Measurements from ENCODE around the gene CAPRIN1. TPM values are rescaled to one million over a fixed set of nuclear protein-coding genes. Genes with fewer than 3 reads are reported as not detected.

The CAPRIN1 gene
- total and polyA plus RNA-seq, 2 of the 8 experiments (the other 6 are each of a cell fraction or from before 2014, with no cell fraction given), result 221 to 317 TPM

DNA sequence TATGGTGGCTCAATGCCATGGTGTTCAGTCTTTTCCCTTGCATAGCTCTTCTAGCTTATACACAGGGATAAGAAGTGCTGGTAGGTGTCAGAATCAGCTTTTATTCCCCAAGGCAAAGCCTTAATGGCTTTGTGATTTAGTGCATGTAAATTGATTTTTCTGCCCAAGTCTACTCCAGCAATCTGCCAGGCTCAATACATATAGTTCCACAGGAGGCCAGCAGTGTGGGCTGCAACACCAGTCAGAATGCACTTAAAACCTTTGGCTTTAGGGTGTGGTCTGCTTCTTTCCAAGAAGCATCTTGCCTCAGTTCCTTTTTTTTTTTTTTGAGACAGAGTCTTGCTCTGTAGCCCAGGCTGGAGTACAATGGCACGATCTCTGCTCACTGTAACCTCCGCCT, 14.5 kb upstream of the CAPRIN1 start:
- H3K23me2 ChIP-seq (ENCODE audit: low read depth, low read length), result no peaks in the 10 kb centered on the region
- no peaks in the 10 kb centered on the region for H3K36me3 ChIP-seq (ENCODE audit: control insufficient read depth in 2 of 4, insufficient read depth in 4 of 4, low read length in 3 of 4)
- no peak overlapping the region for H2BK12ac ChIP-seq (ENCODE audit: low read depth, low read length)
- H4K8ac ChIP-seq (ENCODE audit: extremely low read depth, insufficient read depth, low read length), result no peak overlapping the region
- ChIA-PET CTCF (ENCODE audit: partially characterized antibody) (interaction anchor here (0.7 kb wide), 1 partner anchor 28 kb away, joined by 3 read pairs; no protein-coding TSS in a partner anchor), POLR2A (ENCODE audit: partially characterized antibody) (interaction anchor here (1.2 kb wide), 2 partner anchors 8 to 42 kb away, joined by 3 to 4 read pairs; no protein-coding TSS in a partner anchor)
- H3K79me1 ChIP-seq (ENCODE audit: low read depth, low read length), result no peaks in the 10 kb centered on the region
- no peak overlapping the region for H2BK15ac ChIP-seq (ENCODE audit: low read length)
- no peak overlapping the region for H3K18ac ChIP-seq (ENCODE audit: extremely low read depth, low read length)
- no peak overlapping the region for H3K4me3 ChIP-seq (ENCODE audit: extremely low read depth in 1 of 4, insufficient read depth in 2 of 4, low read depth in 3 of 4, low read length in 4 of 4)
- no peak overlapping the region for H3K56ac ChIP-seq (replicated peaks; ENCODE audit: insufficient read length, low read depth, low read length)
- no peak for FAIRE-seq
- 100% methylated on average over 1 of the region's 2 CpGs; no CpG with 5 or more reads in 1 of the 2 experiments for WGBS, 2 experiments (ENCODE audit: extremely low coverage in 1 of 2, insufficient coverage in 1 of 2, insufficient read length in 1 of 2, insufficient replicate concordance in 2 of 2, low coverage in 1 of 2, low lambda C conversion rate in 2 of 2, missing lambda C conversion rate in 1 of 2)
- no peak overlapping the region for H3K9ac ChIP-seq (replicated peaks in 1 of 4; ENCODE audit: extremely low read depth in 1 of 4, low read depth in 3 of 4, low read length in 3 of 4)
- H3K4me2 ChIP-seq (ENCODE audit: insufficient read depth in 1 of 2, low read depth in 2 of 2, low read length in 2 of 2), result no peak overlapping the region
- H4K5ac ChIP-seq (ENCODE audit: insufficient read length, low read depth, low read length), result no peak overlapping the region
- H4K20me1 ChIP-seq (replicated peaks in 1 of 2; ENCODE audit: control insufficient read depth in 1 of 2, insufficient read depth in 2 of 2, low read length in 2 of 2), result no peaks in the 10 kb centered on the region
- H2AFZ ChIP-seq (ENCODE audit: low read length), result no peak overlapping the region
- H3K9me3 ChIP-seq (ENCODE audit: insufficient read depth in 2 of 2, low read depth in 1 of 2, low read length in 1 of 2), result no peaks in the 10 kb centered on the region
- no peak overlapping the region for H3K4ac ChIP-seq (replicated peaks; ENCODE audit: insufficient read length, low read depth, low read length)
- no peak overlapping the region for H2BK20ac ChIP-seq (ENCODE audit: low read length)
- H2BK120ac ChIP-seq (replicated peaks; ENCODE audit: low read depth, low read length), result no peak overlapping the region
- H3K4me1 ChIP-seq (replicated peaks in 1 of 4; ENCODE audit: control insufficient read depth in 3 of 4, insufficient read depth in 4 of 4, low read length in 3 of 4), result no peaks in the 10 kb centered on the region
- no peak overlapping the region for H2BK5ac ChIP-seq (ENCODE audit: low read depth, low read length)
- no peak overlapping the region for H2AK5ac ChIP-seq (ENCODE audit: low read depth, low read length)
- no peak overlapping the region for H3K27ac ChIP-seq (ENCODE audit: low read depth, low read length)
- no peaks in the 10 kb centered on the region for H3K79me2 ChIP-seq (ENCODE audit: control insufficient read depth in 1 of 2, insufficient read depth in 2 of 2, low read length in 2 of 2)
- DNase-seq (ENCODE audit: low read depth in 1 of 2, low spot score in 2 of 2), result no peak
- no peak overlapping the region for H3K14ac ChIP-seq (ENCODE audit: insufficient read length)
- H3K27me3 ChIP-seq (replicated peaks in 1 of 4; ENCODE audit: control insufficient read depth in 3 of 4, extremely low read depth in 1 of 4, insufficient read depth in 3 of 4, low read length in 3 of 4), result no peaks in the 10 kb centered on the region
- no peak overlapping the region for H4K91ac ChIP-seq (replicated peaks; ENCODE audit: insufficient read length, low read length)
- no peak overlapping the region for H3K23ac ChIP-seq (ENCODE audit: insufficient read length)
- TF ChIP-seq JUN (IDR thresholded peaks at IDR 0.05; ENCODE audit: low read depth, low read length) (no peak), CBX5 (IDR thresholded peaks at IDR 0.05; ENCODE audit: low read depth, low read length) (no peak), POLR2A (IDR thresholded peaks at IDR 0.05; ENCODE audit: control extremely low read depth in 1 of 2, low read depth in 2 of 2, low read length in 2 of 2) (no peak), TBP (IDR thresholded peaks at IDR 0.05; ENCODE audit: low read depth, low read length) (no peak)
